GM10248 (cell line): ENCODE measurements around the gene SCN4A.
A peak's percentile ranks its signal among the peaks of the same experiment; 100 is the strongest.

Experiments used
- CTCF ChIA-PET: fragments of 300-600 bp; sonication (Branson Sonifier 250); formaldehyde crosslinking; extraction: SDS; loops from one replicate; lab custom pipeline; 2021; ENCODE audit warnings: antibody characterized with exemption; lab: Yijun Ruan, JAX
- POLR2A ChIA-PET: fragments of 350-650 bp; sonication (Branson Sonifier 250); formaldehyde crosslinking; extraction: SDS; loops from one replicate; lab custom pipeline; 2020; ENCODE audit warnings: antibody characterized with exemption; lab: Yijun Ruan, JAX
- DNase-seq: peaks from one replicate; pipeline ENCODE4 v3.0.0; 2012; ENCODE audit errors: extremely low spot score
- TF ChIP-seq, protein P1 (sequence below): IDR thresholded peaks from 2 replicates; pipeline ENCODE4 v1.5.1; 2012; ENCODE audit warnings: mild to moderate bottlenecking, low read depth; ENCODE audit errors: extremely low read depth, missing control alignments, control extremely low read depth

SCN4A gene

GRCh38 chr17:63973247-63973646, 529 bp upstream of the SCN4A start:
- TF ChIP-seq, protein P1, sequence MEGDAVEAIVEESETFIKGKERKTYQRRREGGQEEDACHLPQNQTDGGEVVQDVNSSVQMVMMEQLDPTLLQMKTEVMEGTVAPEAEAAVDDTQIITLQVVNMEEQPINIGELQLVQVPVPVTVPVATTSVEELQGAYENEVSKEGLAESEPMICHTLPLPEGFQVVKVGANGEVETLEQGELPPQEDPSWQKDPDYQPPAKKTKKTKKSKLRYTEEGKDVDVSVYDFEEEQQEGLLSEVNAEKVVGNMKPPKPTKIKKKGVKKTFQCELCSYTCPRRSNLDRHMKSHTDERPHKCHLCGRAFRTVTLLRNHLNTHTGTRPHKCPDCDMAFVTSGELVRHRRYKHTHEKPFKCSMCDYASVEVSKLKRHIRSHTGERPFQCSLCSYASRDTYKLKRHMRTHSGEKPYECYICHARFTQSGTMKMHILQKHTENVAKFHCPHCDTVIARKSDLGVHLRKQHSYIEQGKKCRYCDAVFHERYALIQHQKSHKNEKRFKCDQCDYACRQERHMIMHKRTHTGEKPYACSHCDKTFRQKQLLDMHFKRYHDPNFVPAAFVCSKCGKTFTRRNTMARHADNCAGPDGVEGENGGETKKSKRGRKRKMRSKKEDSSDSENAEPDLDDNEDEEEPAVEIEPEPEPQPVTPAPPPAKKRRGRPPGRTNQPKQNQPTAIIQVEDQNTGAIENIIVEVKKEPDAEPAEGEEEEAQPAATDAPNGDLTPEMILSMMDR, result no peak
- POLR2A ChIA-PET, result no interaction called here

GRCh38 chr17:63969278-63969677, 3.4 kb downstream of the SCN4A start:
- ChIA-PET CTCF (interaction anchor here (0.6 to 9.1 kb wide), 6 partner anchors 18 to 540 kb away, joined by 3 to 54 read pairs (median 4); partner anchors contain the start of gene GH1), POLR2A (no interaction called here)
- no peak for DNase-seq
- TF ChIP-seq, protein P1, result no peak

More at GRCh38 chr17:63973247-63973646, 529 bp upstream of the SCN4A start:
- CTCF ChIA-PET, result interaction anchor here (0.9 kb wide), 1 partner anchor 54 kb away, joined by 3 read pairs; no protein-coding TSS in a partner anchor
- DNase-seq, result no peak

GRCh38 chr17:63967953-63968352, 4.8 kb downstream of the SCN4A start:
- no peak for DNase-seq
- TF ChIP-seq, protein P1, result no peak
- ChIA-PET POLR2A (no interaction called here), CTCF (interaction anchor here (0.9 to 9.1 kb wide), 7 partner anchors 10 to 166 kb away, joined by 3 to 54 read pairs (median 5); partner anchors contain the start of gene GH1)

GRCh38 chr17:63966646-63967264, 6.0 kb downstream of the SCN4A start:
- ChIA-PET CTCF (interaction anchor here (0.6 to 9.1 kb wide), 8 partner anchors 12 to 119 kb away, joined by 3 to 54 read pairs (median 5); partner anchors contain the start of gene GH1), POLR2A (no interaction called here)
- DNase-seq, result peak; percentile 53
- TF ChIP-seq, protein P1, result no peak

GRCh38 chr17:63963123-63963522, 9.6 kb downstream of the SCN4A start:
- no peak for DNase-seq
- TF ChIP-seq, protein P1, result no peak
- POLR2A ChIA-PET, result no interaction called here
- CTCF ChIA-PET, result interaction anchor here (1.4 to 9.1 kb wide), 5 partner anchors 13 to 171 kb away, joined by 5 to 54 read pairs (median 6); no protein-coding TSS in a partner anchor

DNA sequence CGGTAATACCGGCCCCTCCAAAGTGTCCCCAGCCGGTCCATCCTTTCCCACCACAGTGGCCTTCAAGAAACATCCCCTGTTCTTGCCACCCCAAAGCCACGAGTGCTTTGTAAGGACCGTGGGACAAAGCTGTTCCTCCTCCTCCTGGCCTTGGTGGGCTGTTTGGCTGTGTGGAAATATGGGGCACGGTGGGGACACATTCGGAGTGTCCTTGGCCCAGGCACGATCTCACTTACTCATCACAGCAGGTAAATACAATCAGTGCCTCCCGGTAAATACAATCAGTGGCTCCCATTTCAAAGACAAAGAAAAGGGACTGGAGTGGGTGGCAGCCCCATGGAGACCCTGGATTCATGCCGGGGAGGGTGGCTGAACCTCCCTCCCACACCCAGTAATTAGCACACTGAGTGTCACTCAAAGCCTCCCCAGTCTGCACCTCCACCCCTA, 10.4 kb downstream of the SCN4A start:
- TF ChIP-seq, protein P1, result no peak
- ChIA-PET POLR2A (no interaction called here), CTCF (interaction anchor here (0.8 to 9.1 kb wide), 4 partner anchors 11 to 43 kb away, joined by 3 to 54 read pairs (median 4); no protein-coding TSS in a partner anchor)
- DNase-seq, result no peak
